Spinal cord (tissue), 10 donors: ENCODE results near the gene OVOL2. TPM values are rescaled to one million over a fixed set of nuclear protein-coding genes. Genes with fewer than 3 reads are reported as not detected.

Source experiments
- DNase-seq, 6 donors: peaks; one replicate each; pipeline versions ENCODE4 v3.0.0 to v3.0.0-alpha.2; 2013 to 2015; ENCODE audit warnings: low spot score in 6 of 6, low read depth in 4 of 6
- H3K27ac ChIP-seq: one replicate; pipeline ENCODE4 v1.5.1; 2013; ENCODE audit warnings: low read depth, low read length, control low read depth
- H3K27me3 ChIP-seq: one replicate; pipeline ENCODE4 v1.6.1; 2013; ENCODE audit warnings: low read length; ENCODE audit not compliant: control insufficient read depth, insufficient read depth
- H3K36me3 ChIP-seq: one replicate; pipeline ENCODE4 v1.6.1; 2013; ENCODE audit warnings: low read length; ENCODE audit not compliant: control insufficient read depth, insufficient read depth
- H3K4me1 ChIP-seq: one replicate; pipeline ENCODE4 v1.6.1; 2013; ENCODE audit warnings: low read length; ENCODE audit not compliant: control insufficient read depth, insufficient read depth
- H3K4me3 ChIP-seq: one replicate; pipeline ENCODE4 v1.5.1; 2013; ENCODE audit warnings: low read depth, low read length, control low read depth
- H3K9me3 ChIP-seq: one replicate; pipeline ENCODE4 v1.6.1; 2013; ENCODE audit warnings: low read length; ENCODE audit not compliant: control insufficient read depth, insufficient read depth
- WGBS: methylation state at CpG from one replicate; pipeline ENCODE4 v1.1.5; 2013; ENCODE audit warnings: missing lambda C conversion rate; ENCODE audit not compliant: insufficient coverage; 5-methylcytosine and 5-hydroxymethylcytosine counted together
- polyA plus RNA-seq, 2 donors: library from polyadenylated mRNA; unstranded; fragments of 120-200 nt; gene quantifications; one replicate each; pipeline ENCODE4 v1.2.1, GENCODE V29; 2013; ENCODE audit not compliant: insufficient read length in 2 of 2
- total RNA-seq, 2 donors: library from RNA; depleted of rRNA in 1 of 2; stranded (reverse); fragments of 120-200 nt in 1 of 2; fragments of >200 nt in 1 of 2; gene quantifications; one replicate each; pipeline versions ENCODE4 v1.2.3 to v1.2.4, GENCODE V29; 2013 to 2014
- donor health status: healthy.

The OVOL2 gene
- total and polyA plus RNA-seq, 4 donors, result 0.38 to 0.40 TPM; not detected in 2

DNA sequence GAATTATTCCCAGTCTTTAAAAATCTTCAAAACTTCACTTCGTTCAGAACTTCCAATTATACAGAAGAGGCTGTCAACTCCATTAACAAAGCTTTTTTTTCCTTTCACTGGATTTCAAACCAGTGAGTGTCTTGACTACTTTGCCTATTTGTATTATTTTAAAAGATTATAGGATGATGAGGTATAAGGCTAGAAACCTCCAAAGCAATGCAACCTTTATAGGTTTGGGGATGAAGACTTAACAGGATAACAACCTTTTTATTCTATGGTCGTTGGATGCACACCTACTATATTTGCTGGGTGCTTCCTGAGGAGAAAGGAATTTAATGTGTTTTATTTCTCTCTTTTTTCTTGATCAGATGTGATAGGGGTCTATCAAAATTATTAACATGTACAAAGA is 1.9 kb upstream of the OVOL2 start:
- H3K4me1 ChIP-seq, result peaks cover 34% of the 10 kb centered on the region
- H3K4me3 ChIP-seq, result no peak overlapping the region
- no CpG with 5 or more reads among the region's 2 CpGs for WGBS
- peaks cover 70% of the 10 kb centered on the region for H3K27me3 ChIP-seq
- no peaks in the 10 kb centered on the region for H3K36me3 ChIP-seq
- H3K27ac ChIP-seq, result no peak overlapping the region
- DNase-seq, result no peak
- no peaks in the 10 kb centered on the region for H3K9me3 ChIP-seq

DNA sequence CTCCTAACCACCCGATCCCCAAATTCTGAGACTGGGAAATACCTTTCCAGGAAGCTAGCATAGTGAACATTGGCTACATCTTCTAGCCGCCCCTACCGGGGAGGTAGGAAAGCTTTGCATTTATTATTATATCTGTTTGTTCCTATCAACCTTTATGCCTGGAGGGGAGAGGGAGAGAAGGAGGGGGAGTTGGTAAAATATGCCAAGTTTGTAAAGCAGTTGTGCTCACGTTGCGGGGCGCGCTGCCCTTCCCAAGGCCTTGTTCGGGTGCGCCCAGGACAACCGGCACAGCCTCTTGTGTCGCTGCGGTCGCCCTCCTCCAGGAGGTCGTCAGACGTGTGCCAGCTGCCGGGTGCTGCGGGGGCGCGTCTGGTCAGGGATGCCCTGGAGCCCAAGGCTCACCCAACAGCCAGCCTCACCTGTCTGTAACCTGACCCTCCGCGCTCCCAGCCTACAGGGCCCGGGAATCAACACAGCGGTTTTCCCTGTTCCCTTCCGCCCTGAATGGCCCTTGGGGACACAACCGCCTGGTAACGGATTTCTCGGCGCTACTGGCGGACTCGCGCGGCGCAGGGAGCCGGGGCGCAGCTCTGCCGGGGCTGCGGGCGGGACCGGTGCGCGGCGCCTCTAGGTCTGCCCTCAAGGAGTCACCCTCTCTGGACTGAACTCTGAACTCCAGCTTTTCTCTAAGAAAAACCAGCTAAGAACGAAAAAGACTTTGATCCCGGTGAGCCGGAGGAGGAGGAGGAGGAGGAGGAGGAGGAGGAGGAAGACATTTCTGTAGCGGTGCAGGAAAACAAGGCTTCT is 1.1 kb upstream of the OVOL2 start:
- H3K27me3 ChIP-seq, result peaks cover 75% of the 10 kb centered on the region
- no peak overlapping the region for H3K4me3 ChIP-seq
- WGBS, result under 1% methylated on average over 38 of the region's 46 CpGs
- peak in 2 of 6 donors; percentile 30 to 34 for DNase-seq
- no peak overlapping the region for H3K27ac ChIP-seq
- H3K36me3 ChIP-seq, result no peaks in the 10 kb centered on the region
- H3K4me1 ChIP-seq, result peaks cover 34% of the 10 kb centered on the region
- H3K9me3 ChIP-seq, result no peaks in the 10 kb centered on the region

DNA sequence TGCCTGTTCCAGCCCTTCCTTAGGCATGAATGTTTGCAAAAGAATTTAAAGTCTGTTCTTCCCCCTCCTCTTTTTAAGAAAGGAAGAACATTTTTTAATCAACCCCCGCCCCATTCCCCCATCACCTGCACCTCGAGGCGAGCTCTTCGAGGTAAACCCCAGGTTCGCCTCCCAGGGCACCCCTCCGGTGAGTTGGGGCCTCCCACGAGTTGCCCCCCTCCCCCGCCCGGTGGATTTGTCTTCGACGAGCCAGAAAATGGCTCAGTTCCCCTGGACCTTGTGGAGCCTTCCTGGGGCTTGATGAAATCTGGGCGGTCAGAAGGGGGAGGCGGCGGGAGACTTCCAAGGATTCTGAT is 256 bp upstream of the OVOL2 start:
- Histone ChIP-seq H3K27me3 (peaks cover 78% of the 10 kb centered on the region), H3K9me3 (no peaks in the 10 kb centered on the region), H3K36me3 (no peaks in the 10 kb centered on the region), H3K4me1 (peaks cover 34% of the 10 kb centered on the region), H3K27ac (no peak overlapping the region), H3K4me3 (no peak overlapping the region)
- DNase-seq, result no peak
- 9% methylated on average over 4 of the region's 14 CpGs for WGBS

DNA sequence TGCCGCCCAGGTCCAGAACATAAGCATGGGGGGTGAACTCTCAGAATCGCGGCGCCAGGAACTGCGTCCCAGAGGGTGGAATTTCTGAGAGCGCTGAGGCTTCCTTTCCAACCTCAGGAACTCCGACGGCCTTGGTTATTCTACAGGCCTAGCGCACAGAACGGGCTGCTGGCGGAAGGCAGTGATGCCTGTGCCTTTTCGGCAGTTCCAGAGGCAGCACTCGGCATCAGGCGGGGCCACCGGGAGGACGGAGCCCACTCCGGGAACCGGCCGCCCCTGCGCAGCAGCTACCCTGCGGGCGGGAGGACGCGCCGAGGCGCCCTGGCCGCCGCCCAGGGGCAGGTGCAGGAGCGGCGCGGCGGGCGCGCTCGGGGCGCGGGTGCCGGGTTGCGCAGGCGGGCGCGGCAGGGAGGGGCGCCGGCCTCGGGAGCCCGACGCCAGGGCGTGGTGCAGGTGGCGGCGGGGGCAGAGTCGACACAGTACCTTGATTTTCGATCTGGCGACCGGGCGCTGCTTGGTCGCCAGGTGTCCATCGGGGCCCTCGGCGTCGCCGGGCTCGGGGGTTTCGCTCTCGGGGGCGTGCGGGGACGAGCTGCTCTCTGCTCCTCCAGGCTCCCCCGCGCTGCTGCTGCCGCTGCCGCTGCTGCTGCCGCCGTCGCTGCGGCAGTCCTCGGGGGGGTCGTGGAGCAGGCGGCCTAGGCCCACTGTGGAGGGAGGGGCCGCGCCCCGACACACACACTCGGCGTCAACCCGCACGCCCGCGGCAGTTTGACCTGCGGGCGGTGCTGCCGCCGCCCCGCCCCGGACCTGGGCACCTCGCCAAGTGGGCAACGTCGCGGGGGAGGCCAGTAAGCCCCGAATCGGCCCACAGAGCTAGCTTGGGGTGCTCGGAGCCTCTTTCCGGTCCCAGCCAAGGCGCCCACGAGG is 1.3 kb downstream of the OVOL2 start:
- H3K4me1 ChIP-seq, result peaks cover 34% of the 10 kb centered on the region
- no peak overlapping the region for H3K4me3 ChIP-seq
- H3K27me3 ChIP-seq, result peaks cover 76% of the 10 kb centered on the region
- WGBS, result 1% methylated on average over 103 of the region's 103 CpGs
- H3K9me3 ChIP-seq, result no peaks in the 10 kb centered on the region
- no peaks in the 10 kb centered on the region for H3K36me3 ChIP-seq
- no peak overlapping the region for H3K27ac ChIP-seq
- peak in 2 of 6 donors; percentile 33 to 36 for DNase-seq

DNA sequence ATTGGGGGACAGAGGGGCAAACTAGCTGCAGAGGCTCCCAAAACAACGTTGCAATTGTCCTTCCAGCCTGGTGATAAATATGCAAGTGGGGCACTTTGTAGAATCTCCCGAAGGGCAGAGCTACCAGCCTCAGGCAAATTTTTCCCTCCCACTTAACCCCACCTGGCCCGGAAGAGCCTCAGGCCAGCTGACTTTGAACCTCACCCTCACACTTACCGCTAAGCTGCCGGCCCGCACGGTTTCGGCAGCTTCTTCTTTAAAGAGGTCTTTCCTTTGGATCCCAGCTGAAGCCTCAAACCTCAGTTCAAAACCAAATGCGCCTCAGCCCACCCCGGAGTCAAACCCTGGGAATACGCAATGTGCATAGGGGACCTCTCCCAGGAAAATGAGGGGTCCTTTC is 2.5 kb downstream of the OVOL2 start:
- Histone ChIP-seq H3K36me3 (no peaks in the 10 kb centered on the region), H3K27me3 (peaks cover 65% of the 10 kb centered on the region), H3K4me1 (peaks cover 34% of the 10 kb centered on the region), H3K4me3 (no peak overlapping the region), H3K27ac (no peak overlapping the region), H3K9me3 (no peaks in the 10 kb centered on the region)
- 24% methylated on average over 9 of the region's 11 CpGs for WGBS
- DNase-seq, result no peak

DNA sequence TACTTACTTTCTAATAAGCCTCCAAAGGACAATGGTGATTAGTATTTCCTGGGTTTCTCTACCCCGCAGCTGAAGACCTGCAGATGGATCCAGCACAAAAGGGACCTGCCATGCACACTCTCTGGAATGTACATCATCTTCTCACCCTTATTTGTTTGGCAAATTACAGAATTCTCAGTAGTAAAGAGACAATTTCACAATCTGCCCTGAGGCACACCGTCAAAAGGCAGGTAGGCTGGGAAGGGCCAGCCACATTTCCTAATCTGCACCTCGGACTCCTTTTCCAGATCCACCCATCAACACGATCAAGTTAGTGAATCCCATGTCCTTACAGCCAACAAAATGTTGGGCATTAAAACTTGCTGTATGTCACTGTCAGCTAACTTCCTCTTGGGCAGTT is 4.9 kb downstream of the OVOL2 start:
- Histone ChIP-seq H3K9me3 (no peaks in the 10 kb centered on the region), H3K4me1 (peaks cover 20% of the 10 kb centered on the region), H3K36me3 (no peaks in the 10 kb centered on the region), H3K27ac (no peak overlapping the region), H3K4me3 (no peak overlapping the region), H3K27me3 (peaks cover 43% of the 10 kb centered on the region)
- 94% methylated on average over 3 of the region's 4 CpGs for WGBS
- DNase-seq, result no peak

DNA sequence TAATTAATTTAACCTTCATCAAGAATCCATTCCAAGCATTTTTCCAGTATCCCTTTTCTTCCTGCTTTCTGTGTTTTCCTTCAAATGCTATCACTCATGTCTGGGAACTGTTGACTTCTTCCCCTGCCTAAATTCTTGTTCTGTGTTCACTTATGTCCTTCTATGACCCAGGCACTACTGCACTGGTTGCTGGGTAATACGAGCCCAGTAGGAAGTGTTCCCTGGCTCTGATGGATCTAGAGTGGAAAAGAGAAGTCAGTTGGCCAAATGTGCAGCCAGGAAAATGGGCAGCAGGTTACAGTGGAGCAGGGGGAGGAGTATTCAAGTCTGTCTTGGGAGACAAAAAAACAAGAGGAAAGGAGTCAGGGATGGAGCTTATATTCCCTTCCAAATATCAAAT is 7.1 kb downstream of the OVOL2 start:
- Histone ChIP-seq H3K27me3 (peaks cover 21% of the 10 kb centered on the region), H3K27ac (no peak overlapping the region), H3K36me3 (no peaks in the 10 kb centered on the region), H3K9me3 (no peaks in the 10 kb centered on the region), H3K4me1 (no peaks in the 10 kb centered on the region), H3K4me3 (no peak overlapping the region)
- 100% methylated on average over 1 of the region's 1 CpG for WGBS
- DNase-seq, result no peak

DNA sequence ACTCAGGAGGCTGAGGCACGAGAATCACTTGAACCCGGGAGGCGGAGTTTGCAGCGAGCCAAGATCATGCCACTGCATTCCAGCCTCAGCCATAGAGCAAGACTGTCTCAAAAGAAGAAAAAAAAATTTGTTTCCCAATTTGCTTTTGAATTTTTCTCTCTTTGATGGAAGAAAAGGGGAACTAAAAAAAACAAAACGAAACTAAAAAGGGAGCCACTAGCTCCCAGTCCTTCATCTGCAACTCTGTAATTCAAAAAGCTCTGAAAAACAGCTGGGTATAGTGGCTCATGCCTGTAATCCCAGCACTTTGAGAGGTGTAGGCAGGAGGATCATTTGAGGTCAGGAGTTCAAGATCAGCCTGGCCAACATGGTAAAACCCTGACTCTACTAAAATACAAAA is 9.5 kb downstream of the OVOL2 start:
- 100% methylated on average over 1 of the region's 5 CpGs for WGBS

DNA sequence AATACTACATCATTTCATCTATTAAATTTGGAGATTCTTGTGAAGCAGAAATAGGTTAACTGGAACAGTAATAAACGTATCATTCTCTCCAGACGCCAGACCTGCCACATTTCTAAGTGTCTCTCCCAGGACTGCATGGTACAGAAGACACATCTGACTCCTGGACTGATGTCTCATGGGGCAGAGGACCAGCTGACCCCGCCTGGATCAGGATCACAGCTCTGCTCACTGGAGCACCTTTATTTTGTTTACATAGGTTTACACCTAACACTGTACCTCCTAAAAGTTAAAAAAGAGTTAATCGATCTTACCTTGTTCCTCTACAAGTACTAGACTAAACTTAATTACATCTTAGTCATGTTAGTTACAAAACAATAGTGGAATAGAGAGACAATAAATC is 11.2 kb downstream of the OVOL2 start:
- DNase-seq, result no peak
- H3K36me3 ChIP-seq, result no peaks in the 10 kb centered on the region
- peaks cover 2% of the 10 kb centered on the region for H3K27me3 ChIP-seq
- no peaks in the 10 kb centered on the region for H3K9me3 ChIP-seq
- WGBS, result 78% methylated on average over 3 of the region's 4 CpGs
- H3K27ac ChIP-seq, result no peak overlapping the region
- H3K4me3 ChIP-seq, result no peak overlapping the region
- no peaks in the 10 kb centered on the region for H3K4me1 ChIP-seq

More for the DNA sequence above, 9.5 kb downstream of the OVOL2 start:
- DNase-seq, result no peak
- Histone ChIP-seq H3K9me3 (no peaks in the 10 kb centered on the region), H3K4me1 (no peaks in the 10 kb centered on the region), H3K36me3 (no peaks in the 10 kb centered on the region), H3K4me3 (no peak overlapping the region), H3K27ac (no peak overlapping the region), H3K27me3 (peaks cover 2% of the 10 kb centered on the region)
